H1 (cell line): Measurements from ENCODE around the gene KIF5C. TPM values are rescaled to one million over a fixed set of nuclear protein-coding genes. Genes with fewer than 3 reads are reported as not detected.

Experiments
- CTCF ChIA-PET: fragments of 300-600 bp; sonication (Branson Sonifier 250); formaldehyde crosslinking; loops from one replicate; lab custom pipeline; 2021; ENCODE audit not compliant: partially characterized antibody; lab: Charles Lee
- POLR2A ChIA-PET: fragments of 300-600 bp; sonication (Branson Sonifier 250); formaldehyde crosslinking; loops from one replicate; lab custom pipeline; 2021; ENCODE audit warnings: inconsistent platforms; ENCODE audit not compliant: partially characterized antibody; lab: Charles Lee
- DNase-seq, 2 experiments: peaks; one replicate each; pipeline versions ENCODE4 v3.0.0 to v3.0.0-alpha.2; 2010 to 2022; ENCODE audit warnings: low spot score in 2 of 2, low read depth in 1 of 2, mixed read lengths in 1 of 2
- FAIRE-seq: peaks from 2 replicates; lab custom pipeline; 2011; peaks lifted over from hg19 to GRCh38; lab: Jason Lieb, UNC
- H2AFZ ChIP-seq: 2 replicates; pipeline ENCODE4 v1.8.1; 2012; ENCODE audit warnings: low read length, inconsistent platforms
- H2AK5ac ChIP-seq: 2 replicates; pipeline ENCODE4 v1.6.1; 2013; ENCODE audit warnings: low read depth, low read length
- H2BK120ac ChIP-seq: replicated peaks from 2 replicates; pipeline ENCODE3; 2013; ENCODE audit warnings: low read depth, low read length, inconsistent platforms
- H2BK12ac ChIP-seq: 2 replicates; pipeline ENCODE4 v1.6.1; 2013; ENCODE audit warnings: low read depth, low read length
- H2BK15ac ChIP-seq: 2 replicates; pipeline ENCODE4 v1.6.1; 2013; ENCODE audit warnings: low read length
- H2BK20ac ChIP-seq: 2 replicates; pipeline ENCODE4 v1.6.1; 2013; ENCODE audit warnings: low read length
- H2BK5ac ChIP-seq: 2 replicates; pipeline ENCODE4 v1.6.1; 2013; ENCODE audit warnings: low read depth, low read length
- H3K14ac ChIP-seq: 2 replicates; pipeline ENCODE4 v1.6.1; 2013; ENCODE audit warnings: inconsistent platforms; ENCODE audit not compliant: insufficient read length
- H3K18ac ChIP-seq: 2 replicates; pipeline ENCODE4 v1.6.1; 2013; ENCODE audit warnings: low read length; ENCODE audit errors: extremely low read depth
- H3K23ac ChIP-seq: 2 replicates; pipeline ENCODE4 v1.6.1; 2013; ENCODE audit warnings: inconsistent platforms; ENCODE audit not compliant: insufficient read length
- H3K23me2 ChIP-seq: 2 replicates; pipeline ENCODE4 v1.6.1; 2013; ENCODE audit warnings: low read depth, low read length
- H3K27ac ChIP-seq: 2 replicates; pipeline ENCODE4 v1.6.1; 2011; ENCODE audit warnings: low read depth, low read length, inconsistent platforms
- H3K27me3 ChIP-seq, 4 experiments: replicated peaks in 1 of 4; 1 replicate in 1 of 4; 2 replicates in 3 of 4; pipeline versions ENCODE4 v1.6.1 to v1.8.1; 2011 to 2013; ENCODE audit warnings: low read length in 3 of 4, mild to moderate bottlenecking in 3 of 4, inconsistent platforms in 2 of 4, mixed read lengths in 2 of 4, moderate library complexity in 1 of 4; ENCODE audit not compliant: control insufficient read depth in 3 of 4, insufficient read depth in 3 of 4; ENCODE audit errors: extremely low read depth in 1 of 4
- H3K36me3 ChIP-seq, 4 experiments: 2 replicates each; pipeline versions ENCODE4 v1.6.1 to v1.8.1; 2011 to 2013; ENCODE audit warnings: mild to moderate bottlenecking in 4 of 4, low read length in 3 of 4, moderate library complexity in 2 of 4, control low read depth in 1 of 4, inconsistent platforms in 1 of 4; ENCODE audit not compliant: insufficient read depth in 4 of 4, control insufficient read depth in 2 of 4
- H3K4ac ChIP-seq: replicated peaks from 2 replicates; pipeline ENCODE3; 2013; ENCODE audit warnings: low read length, low read depth, mixed read lengths, inconsistent platforms; ENCODE audit not compliant: insufficient read length
- H3K4me1 ChIP-seq, 4 experiments: replicated peaks in 1 of 4; 1 replicate in 1 of 4; 2 replicates in 3 of 4; pipeline versions ENCODE4 v1.6.1 to v1.8.1; 2011 to 2013; ENCODE audit warnings: low read length in 3 of 4, inconsistent platforms in 2 of 4, mixed read lengths in 1 of 4; ENCODE audit not compliant: insufficient read depth in 4 of 4, control insufficient read depth in 3 of 4
- H3K4me2 ChIP-seq, 2 experiments: 2 replicates each; pipeline versions ENCODE4 v1.6.1 to v1.8.1; 2011 to 2013; ENCODE audit warnings: low read depth in 2 of 2, low read length in 2 of 2, control low read depth in 1 of 2, inconsistent platforms in 1 of 2, mild to moderate bottlenecking in 1 of 2; ENCODE audit not compliant: insufficient read depth in 1 of 2
- H3K4me3 ChIP-seq, 4 experiments: fragments of 200-600, 300-600 bp in 1 of 4; sonication (generic), shearing (Covaris generic), sonication (Bioruptor Twin) in 1 of 4; 2 replicates each; pipeline versions ENCODE4 v1.5.1 to v1.8.1; 2011 to 2016; ENCODE audit warnings: low read length in 4 of 4, low read depth in 3 of 4, control low read depth in 2 of 4, inconsistent platforms in 2 of 4, mild to moderate bottlenecking in 2 of 4, mixed read lengths in 1 of 4, moderate library complexity in 1 of 4; ENCODE audit not compliant: insufficient read depth in 2 of 4; ENCODE audit errors: extremely low read depth in 1 of 4
- H3K56ac ChIP-seq: replicated peaks from 2 replicates; pipeline ENCODE3; 2013; ENCODE audit warnings: low read depth, mild to moderate bottlenecking, mixed read lengths, low read length, inconsistent platforms; ENCODE audit not compliant: insufficient read length
- H3K79me1 ChIP-seq: 2 replicates; pipeline ENCODE4 v1.6.1; 2013; ENCODE audit warnings: low read depth, low read length, control low read depth
- H3K79me2 ChIP-seq, 2 experiments: 2 replicates each; pipeline versions ENCODE4 v1.6.1 to v1.8.1; 2012 to 2013; ENCODE audit warnings: low read length in 2 of 2, mild to moderate bottlenecking in 2 of 2, inconsistent platforms in 1 of 2; ENCODE audit not compliant: insufficient read depth in 2 of 2, control insufficient read depth in 1 of 2
- H3K9ac ChIP-seq, 4 experiments: replicated peaks in 1 of 4; 1 replicate in 1 of 4; 2 replicates in 3 of 4; pipeline versions ENCODE4 v1.6.1 to v1.8.1; 2011 to 2013; ENCODE audit warnings: low read depth in 3 of 4, low read length in 3 of 4, control low read depth in 2 of 4, mild to moderate bottlenecking in 2 of 4, moderate library complexity in 2 of 4, inconsistent platforms in 1 of 4; ENCODE audit errors: extremely low read depth in 1 of 4
- H3K9me3 ChIP-seq, 2 experiments: 2 replicates each; pipeline versions ENCODE4 v1.6.1 to v1.8.1; 2012 to 2013; ENCODE audit warnings: mild to moderate bottlenecking in 2 of 2, moderate library complexity in 2 of 2, control low read depth in 1 of 2, inconsistent platforms in 1 of 2, low read depth in 1 of 2, low read length in 1 of 2, mixed read lengths in 1 of 2; ENCODE audit not compliant: insufficient read depth in 2 of 2
- H4K20me1 ChIP-seq, 2 experiments: replicated peaks in 1 of 2; 2 replicates each; pipeline versions ENCODE3 to v1.8.1; 2011 to 2013; ENCODE audit warnings: inconsistent platforms in 2 of 2, low read length in 2 of 2, mild to moderate bottlenecking in 1 of 2; ENCODE audit not compliant: insufficient read depth in 2 of 2, control insufficient read depth in 1 of 2
- H4K5ac ChIP-seq: 2 replicates; pipeline ENCODE4 v1.6.1; 2013; ENCODE audit warnings: low read length, low read depth, mixed read lengths, inconsistent platforms; ENCODE audit not compliant: insufficient read length
- H4K8ac ChIP-seq: 2 replicates; pipeline ENCODE4 v1.8.0; 2013; ENCODE audit warnings: mild to moderate bottlenecking, moderate library complexity, low read length, inconsistent platforms; ENCODE audit not compliant: insufficient read depth; ENCODE audit errors: extremely low read depth
- H4K91ac ChIP-seq: replicated peaks from 2 replicates; pipeline ENCODE3; 2013; ENCODE audit warnings: low read length, mixed read lengths, inconsistent platforms; ENCODE audit not compliant: insufficient read length
- MAFK ChIP-seq: IDR thresholded peaks from 2 replicates; pipeline ENCODE4 v1.6.1; 2012; ENCODE audit warnings: low read depth, mild to moderate bottlenecking, improper control_type of control experiment, low read length
- RAD21 ChIP-seq, 2 experiments: IDR thresholded peaks in 1 of 2; conservative IDR thresholded peaks in 1 of 2; 2 replicates each; pipeline ENCODE4 v1.6.1; 2011; ENCODE audit warnings: low read depth in 2 of 2, low read length in 2 of 2, improper control_type of control experiment in 1 of 2, inconsistent platforms in 1 of 2, mild to moderate bottlenecking in 1 of 2, moderate library complexity in 1 of 2
- TCF12 ChIP-seq: IDR thresholded peaks from 2 replicates; pipeline ENCODE4 v1.6.1; 2011; ENCODE audit warnings: low read depth, mild to moderate bottlenecking, low read length
- WGBS, 2 experiments: shearing (Covaris generic) in 1 of 2; methylation state at CpG; one replicate each; pipeline versions ENCODE4 v1.1.6 to v1.1.7; 2013 to 2015; ENCODE audit warnings: low lambda C conversion rate in 2 of 2, mixed read lengths in 2 of 2, inconsistent platforms in 1 of 2, low coverage in 1 of 2, missing lambda C conversion rate in 1 of 2; ENCODE audit not compliant: insufficient replicate concordance in 2 of 2, insufficient coverage in 1 of 2, insufficient read length in 1 of 2; ENCODE audit errors: extremely low coverage in 1 of 2, missing lambda C conversion rate in 1 of 2; 5-methylcytosine and 5-hydroxymethylcytosine counted together
- polyA plus RNA-seq, 7 experiments: library from polyadenylated mRNA; depleted of rRNA in 3 of 7; stranded (reverse) in 5 of 7; unstranded in 2 of 7; fragments of >200 nt in 5 of 7; fragments of 200-250 nt in 2 of 7; gene quantifications; 1 replicate in 5 of 7; 2 replicates in 1 of 7; 4 replicates in 1 of 7; pipeline versions ENCODE4 v1.2.1 to v1.2.3, GENCODE V29; 2011 to 2013; ENCODE audit warnings: missing spikeins in 2 of 7, mixed read lengths in 2 of 7
- total RNA-seq: library from RNA; stranded (reverse); fragmentation: NEBNext Ultra II Directional; extraction: Animal tissue kit (Norgen Biotek cat#: 25700); gene quantifications from 2 replicates; pipeline ENCODE4 v1.2.1, GENCODE V29; 2021
- TF ChIP-seq, protein P1 (sequence below), 3 experiments: IDR thresholded peaks; 1 replicate in 2 of 3; 2 replicates in 1 of 3; pipeline versions ENCODE4 v1.5.1 to v1.6.1; 2011; ENCODE audit warnings: low read length in 3 of 3, mild to moderate bottlenecking in 3 of 3, inconsistent platforms in 2 of 3, low read depth in 1 of 3, moderate library complexity in 1 of 3; ENCODE audit not compliant: insufficient read depth in 1 of 3; ENCODE audit errors: control extremely low read depth in 1 of 3

KIF5C gene
- total and polyA plus RNA-seq, 2 of the 8 experiments (the other 6 are each of a cell fraction or from before 2014, with no cell fraction given) = 16.3 to 66.4 TPM

- no peak overlapping the region for H3K56ac ChIP-seq
- H3K36me3 ChIP-seq = no peaks in the 10 kb centered on the region
- H2AFZ ChIP-seq = peak overlapping the region; percentile 49; the same call in 1 of the 2 replicates
- no peak overlapping the region for H2BK120ac ChIP-seq
- no peak overlapping the region for H3K14ac ChIP-seq
- H3K18ac ChIP-seq = no peak overlapping the region
- H3K23ac ChIP-seq = no peak overlapping the region
- H2AK5ac ChIP-seq = no peak overlapping the region
- no peak overlapping the region for H3K9ac ChIP-seq
- no peak overlapping the region for H3K4ac ChIP-seq
- no peak overlapping the region for H3K4me3 ChIP-seq
- POLR2A ChIA-PET = no interaction called here
- no peak overlapping the region for H2BK12ac ChIP-seq
- no peak overlapping the region for H4K5ac ChIP-seq
- H3K27ac ChIP-seq = no peak overlapping the region
- CTCF ChIA-PET = interaction anchor here (0.7 to 1.3 kb wide), 3 partner anchors 10 to 108 kb away, joined by 3 to 7 read pairs (median 3); no protein-coding TSS in a partner anchor
- no peak overlapping the region for H4K91ac ChIP-seq
- TF ChIP-seq, protein P1, sequence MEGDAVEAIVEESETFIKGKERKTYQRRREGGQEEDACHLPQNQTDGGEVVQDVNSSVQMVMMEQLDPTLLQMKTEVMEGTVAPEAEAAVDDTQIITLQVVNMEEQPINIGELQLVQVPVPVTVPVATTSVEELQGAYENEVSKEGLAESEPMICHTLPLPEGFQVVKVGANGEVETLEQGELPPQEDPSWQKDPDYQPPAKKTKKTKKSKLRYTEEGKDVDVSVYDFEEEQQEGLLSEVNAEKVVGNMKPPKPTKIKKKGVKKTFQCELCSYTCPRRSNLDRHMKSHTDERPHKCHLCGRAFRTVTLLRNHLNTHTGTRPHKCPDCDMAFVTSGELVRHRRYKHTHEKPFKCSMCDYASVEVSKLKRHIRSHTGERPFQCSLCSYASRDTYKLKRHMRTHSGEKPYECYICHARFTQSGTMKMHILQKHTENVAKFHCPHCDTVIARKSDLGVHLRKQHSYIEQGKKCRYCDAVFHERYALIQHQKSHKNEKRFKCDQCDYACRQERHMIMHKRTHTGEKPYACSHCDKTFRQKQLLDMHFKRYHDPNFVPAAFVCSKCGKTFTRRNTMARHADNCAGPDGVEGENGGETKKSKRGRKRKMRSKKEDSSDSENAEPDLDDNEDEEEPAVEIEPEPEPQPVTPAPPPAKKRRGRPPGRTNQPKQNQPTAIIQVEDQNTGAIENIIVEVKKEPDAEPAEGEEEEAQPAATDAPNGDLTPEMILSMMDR (IDR thresholded peaks at IDR 0.05; ENCODE audit: control extremely low read depth in 1 of 3, insufficient read depth in 1 of 3, low read depth in 1 of 3, low read length in 3 of 3) = peak in 2 of 3 experiments; percentile 8 to 35; a peak in 1 of 4 replicates
- no peak for TF ChIP-seq MAFK
- no peak for TF ChIP-seq TCF12
- peak in 1 of 2 experiments; percentile 26; a peak in 2 of 4 replicates for TF ChIP-seq RAD21 (IDR thresholded peaks at IDR 0.05 in 1 of 2, conservative IDR thresholded peaks at IDR 0.05 in 1 of 2; ENCODE audit: low read depth in 2 of 2, low read length in 2 of 2)
- WGBS, 2 experiments = 83% methylated on average over 4 of the region's 4 CpGs; no CpG with 5 or more reads in 1 of the 2 experiments
- H4K20me1 ChIP-seq = no peaks in the 10 kb centered on the region
- peaks cover 0 to 2% (median under 1%) of the 10 kb centered on the region in 4 experiments; a peak in 1 of 7 replicates for H3K27me3 ChIP-seq
- no peak overlapping the region for H3K4me2 ChIP-seq
- no peaks in the 10 kb centered on the region for H3K79me1 ChIP-seq
- no peaks in the 10 kb centered on the region for H3K23me2 ChIP-seq
- H2BK15ac ChIP-seq = 0 out of 2 replicates have a peak overlapping the region, but pooled peaks have one; percentile 65
- no peak for FAIRE-seq
- no peaks in the 10 kb centered on the region for H3K9me3 ChIP-seq
- no peak overlapping the region for H4K8ac ChIP-seq
- no peaks in the 10 kb centered on the region for H3K79me2 ChIP-seq
- no peak overlapping the region for H2BK20ac ChIP-seq
- DNase-seq = no peak
- no peak overlapping the region for H2BK5ac ChIP-seq
- no peaks in the 10 kb centered on the region for H3K4me1 ChIP-seq
These were observed 7.8 kb upstream of the KIF5C start for GRCh38 chr2:148867079-148867769.
